DND-41 (cell line): ENCODE data around the gene SCLT1.

Experiments used
- ATAC-seq: fragments of 200-7000 bp; cut with Tn5 transposase; 3 replicates; pipeline ENCODE4 v1.9.1; 2021; ENCODE audit warnings: low read depth; ENCODE audit not compliant: insufficient read depth
- DNase-seq: peaks from one replicate; pipeline ENCODE4 v3.0.0-alpha.2; 2020
- H2AFZ ChIP-seq: 2 replicates; pipeline ENCODE4 v1.6.0; 2012; ENCODE audit warnings: low read depth, low read length
- H3K27ac ChIP-seq: 2 replicates; pipeline ENCODE4 v1.5.1; 2012; ENCODE audit warnings: low read length, inconsistent platforms
- H3K27me3 ChIP-seq: fragments of 200-600 bp; sonication (generic); 2 replicates; pipeline ENCODE4 v1.6.0; 2012; ENCODE audit warnings: low read length, mild to moderate bottlenecking, inconsistent platforms; ENCODE audit not compliant: insufficient read depth, poor library complexity
- H3K36me3 ChIP-seq: 2 replicates; pipeline ENCODE4 v1.5.1; 2012; ENCODE audit warnings: low read length, inconsistent platforms; ENCODE audit not compliant: insufficient read depth
- H3K4me1 ChIP-seq: 2 replicates; pipeline ENCODE4 v1.5.1; 2012; ENCODE audit warnings: mild to moderate bottlenecking, low read length; ENCODE audit not compliant: insufficient read depth
- H3K4me2 ChIP-seq: 2 replicates; pipeline ENCODE4 v1.6.0; 2012; ENCODE audit warnings: mild to moderate bottlenecking, moderate library complexity, low read length, inconsistent platforms; ENCODE audit not compliant: insufficient read depth
- H3K4me3 ChIP-seq, 2 experiments: fragments of 200-600 bp in 1 of 2; shearing (Covaris generic) in 1 of 2; 2 replicates each; pipeline ENCODE4 v1.5.1; 2012 to 2016; ENCODE audit warnings: inconsistent platforms in 2 of 2, low read length in 2 of 2, mild to moderate bottlenecking in 2 of 2, low read depth in 1 of 2, moderate library complexity in 1 of 2
- H3K79me2 ChIP-seq: 2 replicates; pipeline ENCODE4 v1.6.0; 2012; ENCODE audit warnings: low read length, inconsistent platforms; ENCODE audit not compliant: insufficient read depth
- H3K9ac ChIP-seq: 2 replicates; pipeline ENCODE4 v1.6.0; 2012; ENCODE audit warnings: low read depth, mild to moderate bottlenecking, inconsistent platforms, low read length, moderate library complexity
- H3K9me3 ChIP-seq: 2 replicates; pipeline ENCODE4 v1.5.1; 2012; ENCODE audit warnings: low read length, moderate library complexity, mild to moderate bottlenecking, inconsistent platforms; ENCODE audit not compliant: insufficient read depth, severe bottlenecking
- H4K20me1 ChIP-seq: 2 replicates; pipeline ENCODE4 v1.6.0; 2012; ENCODE audit warnings: low read length; ENCODE audit not compliant: insufficient read depth
- CTCF ChIP-seq: IDR thresholded peaks from 2 replicates; pipeline ENCODE4 v1.5.1; 2012; ENCODE audit warnings: borderline replicate concordance, low read length, moderate library complexity, mild to moderate bottlenecking; ENCODE audit not compliant: poor library complexity, severe bottlenecking; ENCODE audit errors: extremely low read depth
- EZH2 ChIP-seq: IDR thresholded peaks from 3 replicates; pipeline ENCODE4 v1.6.1; 2012; ENCODE audit warnings: borderline replicate concordance, low read depth, mild to moderate bottlenecking, moderate library complexity, low read length, inconsistent platforms; ENCODE audit not compliant: severe bottlenecking

The SCLT1 gene

GRCh38 chr4:129117705-129118104 lies 24.4 kb upstream of the SCLT1 start:
- no peak overlapping the region for H3K4me2 ChIP-seq
- no peaks in the 10 kb centered on the region for H3K4me1 ChIP-seq
- H3K9me3 ChIP-seq = no peaks in the 10 kb centered on the region
- H3K9ac ChIP-seq = no peak overlapping the region
- no peak overlapping the region for H3K4me3 ChIP-seq
- DNase-seq = no peak
- TF ChIP-seq CTCF = no peak
- no peak for TF ChIP-seq EZH2
- H3K27me3 ChIP-seq = no peaks in the 10 kb centered on the region
- H3K27ac ChIP-seq = no peak overlapping the region
- no peak for ATAC-seq
- no peaks in the 10 kb centered on the region for H3K79me2 ChIP-seq
- H2AFZ ChIP-seq = no peak overlapping the region
- no peaks in the 10 kb centered on the region for H4K20me1 ChIP-seq
- no peaks in the 10 kb centered on the region for H3K36me3 ChIP-seq

- H3K9me3 ChIP-seq = no peaks in the 10 kb centered on the region
- ATAC-seq (peak; percentile 40; the same call in 1 of the 3 replicates), DNase-seq (no peak)
- H3K4me3 ChIP-seq = no peak overlapping the region
- no peak overlapping the region for H2AFZ ChIP-seq
- no peak overlapping the region for H3K4me2 ChIP-seq
- no peak overlapping the region for H3K9ac ChIP-seq
- no peaks in the 10 kb centered on the region for H3K4me1 ChIP-seq
- H4K20me1 ChIP-seq = no peaks in the 10 kb centered on the region
- H3K79me2 ChIP-seq = no peaks in the 10 kb centered on the region
- no peak overlapping the region for H3K27ac ChIP-seq
- no peak for TF ChIP-seq EZH2
- no peak for TF ChIP-seq CTCF
- no peaks in the 10 kb centered on the region for H3K27me3 ChIP-seq
- H3K36me3 ChIP-seq = peaks cover 15% of the 10 kb centered on the region; the same call in 1 of the 2 replicates
Observed at GRCh38 chr4:129113919-129114318, 20.6 kb upstream of the SCLT1 start.

- no peak for ATAC-seq
- no peaks in the 10 kb centered on the region for H3K79me2 ChIP-seq
- H3K27me3 ChIP-seq = no peaks in the 10 kb centered on the region
- DNase-seq = no peak
- H3K36me3 ChIP-seq = peaks cover 15% of the 10 kb centered on the region; the same call in 1 of the 2 replicates
- TF ChIP-seq EZH2 (no peak), CTCF (no peak)
- no peak overlapping the region for H3K4me3 ChIP-seq
- H3K9ac ChIP-seq = no peak overlapping the region
- H3K27ac ChIP-seq = no peak overlapping the region
- no peak overlapping the region for H2AFZ ChIP-seq
- H3K4me1 ChIP-seq = no peaks in the 10 kb centered on the region
- H3K9me3 ChIP-seq = no peaks in the 10 kb centered on the region
- H3K4me2 ChIP-seq = no peak overlapping the region
- no peaks in the 10 kb centered on the region for H4K20me1 ChIP-seq
Observed at GRCh38 chr4:129113434-129113833, 20.1 kb upstream of the SCLT1 start.

GRCh38 chr4:129111919-129112318 lies 18.6 kb upstream of the SCLT1 start:
- H3K4me2 ChIP-seq = no peak overlapping the region
- H2AFZ ChIP-seq = no peak overlapping the region
- H3K36me3 ChIP-seq = peaks cover 15% of the 10 kb centered on the region; the same call in 1 of the 2 replicates
- TF ChIP-seq EZH2 = no peak
- TF ChIP-seq CTCF = peak; percentile 14
- no peak overlapping the region for H3K4me3 ChIP-seq
- DNase-seq = no peak
- ATAC-seq = no peak
- H3K4me1 ChIP-seq = no peaks in the 10 kb centered on the region
- H4K20me1 ChIP-seq = no peaks in the 10 kb centered on the region
- no peak overlapping the region for H3K27ac ChIP-seq
- H3K79me2 ChIP-seq = no peaks in the 10 kb centered on the region
- no peaks in the 10 kb centered on the region for H3K27me3 ChIP-seq
- H3K9me3 ChIP-seq = no peaks in the 10 kb centered on the region
- H3K9ac ChIP-seq = no peak overlapping the region
